HG02870 (cell line): ENCODE results near the gene DNAJC10.

Experiments
- ATAC-seq: cut with Tn5 transposase; IDR thresholded peaks from one replicate; pipeline ENCODE4 v1.9.1; 2021; ENCODE audit warnings: mild to moderate bottlenecking, moderate library complexity; ENCODE audit not compliant: unreplicated experiment

DNAJC10 gene

DNA sequence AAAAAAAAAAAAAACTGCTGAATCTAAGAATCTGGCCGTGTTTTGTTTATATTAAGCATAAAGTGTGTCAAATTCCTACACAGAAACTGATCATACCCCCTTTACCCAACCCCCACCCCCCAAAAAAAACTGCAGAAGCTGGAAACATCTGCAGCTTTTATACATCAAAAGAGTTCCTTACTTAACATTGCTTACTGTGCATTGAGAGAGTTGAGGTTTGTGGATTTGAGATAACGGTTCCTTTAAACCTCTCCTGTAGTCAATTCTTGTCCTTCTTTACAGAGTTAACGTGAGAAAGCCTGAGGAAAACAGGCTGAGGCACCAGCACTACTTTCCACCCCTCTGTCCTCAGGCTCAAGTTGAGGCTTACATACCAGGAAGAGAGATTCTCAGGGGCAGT lies 115.9 kb downstream of the DNAJC10 start:
- ATAC-seq, result no peak

DNA sequence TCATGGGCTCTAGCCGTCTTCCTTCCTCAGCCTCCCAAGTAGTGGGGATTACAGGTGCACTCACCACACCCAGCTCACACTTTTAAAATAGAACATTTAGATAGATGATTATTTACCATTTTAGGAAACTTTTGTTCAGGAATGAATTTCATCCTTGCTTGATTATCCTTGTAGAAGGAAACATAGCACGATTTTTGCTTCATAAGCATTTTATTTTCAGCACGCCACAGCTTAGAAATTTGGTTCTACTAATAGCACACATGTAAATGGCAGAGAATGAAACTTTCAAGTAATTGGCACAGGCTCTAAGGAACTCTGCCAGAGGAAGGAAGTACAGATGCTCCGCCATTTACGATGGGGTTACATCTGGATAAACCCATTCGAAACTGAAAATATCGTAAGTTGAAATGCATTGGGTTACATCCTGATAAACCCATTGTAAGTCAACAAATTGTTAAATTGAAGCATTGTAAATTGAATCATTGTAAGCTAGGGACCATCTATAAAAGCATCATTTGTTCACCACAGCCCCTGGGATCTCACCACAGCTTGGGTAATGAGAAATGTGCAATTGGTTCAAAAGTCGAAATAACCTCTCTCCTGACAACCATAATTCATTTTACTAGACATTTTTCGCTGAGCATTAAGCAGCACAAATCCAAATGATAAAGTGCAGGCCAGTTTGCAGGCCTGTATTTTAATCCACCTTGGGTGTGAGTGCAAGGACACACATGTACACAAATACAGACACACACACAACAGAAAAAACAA lies 117.2 kb downstream of the DNAJC10 start:
- no peak for ATAC-seq

DNA sequence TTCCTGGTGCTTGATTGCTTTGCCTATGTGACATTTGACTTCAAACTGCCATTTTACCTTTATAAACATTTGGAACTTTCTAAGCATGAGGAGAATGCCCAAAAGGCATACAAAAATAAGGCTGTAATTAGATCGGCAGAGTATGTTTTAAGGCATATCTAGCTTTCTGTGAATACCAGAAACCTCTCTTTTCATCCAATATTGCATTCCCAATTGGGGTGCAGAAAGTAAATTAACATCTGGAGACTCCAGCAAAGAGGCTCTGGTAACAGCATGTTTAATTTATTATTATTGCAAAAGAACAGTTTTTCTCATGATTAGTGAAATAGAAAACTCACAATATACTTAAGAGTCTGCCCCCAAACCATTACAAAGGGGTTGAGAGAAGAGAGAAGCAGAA lies 118.2 kb downstream of the DNAJC10 start:
- no peak for ATAC-seq

DNA sequence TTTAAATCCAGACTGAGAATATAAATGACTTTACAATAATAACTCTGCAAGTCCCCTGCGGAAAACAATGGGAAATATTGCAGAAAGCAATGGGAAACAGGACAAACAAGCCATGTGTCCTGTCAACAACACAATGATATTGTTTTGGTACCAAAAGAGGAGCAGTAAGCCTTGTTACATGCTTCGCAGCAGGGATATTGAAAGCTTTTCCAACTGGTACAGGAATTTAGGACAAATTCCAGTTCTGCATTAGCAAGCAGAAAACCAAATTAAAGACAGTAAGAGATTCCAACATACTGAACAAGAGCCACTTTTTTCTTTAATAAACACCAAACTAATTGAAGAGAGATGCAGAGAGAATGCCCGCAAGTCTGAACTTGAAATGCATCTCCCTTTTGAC lies 120.4 kb downstream of the DNAJC10 start:
- no peak for ATAC-seq
